ENCODE measurements around the gene GAS2L2. TPM values are rescaled to one million over a fixed set of nuclear protein-coding genes. Genes with fewer than 3 reads are reported as not detected.
A peak's percentile ranks its signal among the peaks of the same experiment; 100 is the strongest.

The GAS2L2 gene
- total and polyA plus RNA-seq, 4 donors = 1.6 to 11.5 (median 3.9) TPM

DNA sequence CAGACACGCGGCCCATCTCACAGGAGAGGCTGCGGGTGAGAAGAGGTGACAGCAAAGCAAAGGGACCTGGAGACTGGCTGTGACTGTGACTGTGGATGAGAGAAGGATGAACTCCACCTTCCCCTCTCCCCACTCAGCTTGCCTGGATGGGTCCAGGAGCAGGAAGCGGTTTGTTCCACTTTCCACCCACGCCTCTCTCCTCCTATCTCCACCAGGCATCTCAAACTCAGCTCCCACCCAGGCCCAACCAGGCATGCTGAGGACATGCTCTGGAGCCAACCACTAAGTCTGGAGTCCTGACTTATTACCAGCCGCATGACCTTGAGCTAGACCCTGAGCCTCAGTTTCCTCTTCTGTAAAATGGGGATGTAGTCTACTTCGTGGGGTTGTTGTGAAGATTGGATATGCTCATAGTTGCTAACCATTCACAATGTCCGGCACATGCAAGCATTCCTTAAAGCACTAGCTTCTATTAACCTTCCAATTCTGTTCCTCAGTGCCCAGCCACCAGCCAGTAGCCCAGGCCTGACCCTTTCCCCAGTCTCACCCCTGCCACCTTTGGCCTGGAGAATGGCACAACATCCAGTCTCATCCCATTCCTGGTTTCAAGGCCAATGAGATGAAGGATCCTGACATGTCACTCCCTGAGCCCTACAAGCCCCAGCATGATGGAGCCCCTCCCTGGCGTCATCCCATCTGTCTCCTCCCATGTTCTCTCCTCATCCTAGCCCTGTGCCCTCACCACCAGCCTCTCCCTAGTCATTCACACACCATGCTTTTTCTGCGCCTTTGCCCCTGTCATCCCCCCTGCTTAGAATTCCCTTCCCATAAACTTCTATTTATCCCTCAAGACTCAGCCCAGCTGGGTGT lies 2.3 kb downstream of the GAS2L2 start:
- TF ChIP-seq, protein P1, sequence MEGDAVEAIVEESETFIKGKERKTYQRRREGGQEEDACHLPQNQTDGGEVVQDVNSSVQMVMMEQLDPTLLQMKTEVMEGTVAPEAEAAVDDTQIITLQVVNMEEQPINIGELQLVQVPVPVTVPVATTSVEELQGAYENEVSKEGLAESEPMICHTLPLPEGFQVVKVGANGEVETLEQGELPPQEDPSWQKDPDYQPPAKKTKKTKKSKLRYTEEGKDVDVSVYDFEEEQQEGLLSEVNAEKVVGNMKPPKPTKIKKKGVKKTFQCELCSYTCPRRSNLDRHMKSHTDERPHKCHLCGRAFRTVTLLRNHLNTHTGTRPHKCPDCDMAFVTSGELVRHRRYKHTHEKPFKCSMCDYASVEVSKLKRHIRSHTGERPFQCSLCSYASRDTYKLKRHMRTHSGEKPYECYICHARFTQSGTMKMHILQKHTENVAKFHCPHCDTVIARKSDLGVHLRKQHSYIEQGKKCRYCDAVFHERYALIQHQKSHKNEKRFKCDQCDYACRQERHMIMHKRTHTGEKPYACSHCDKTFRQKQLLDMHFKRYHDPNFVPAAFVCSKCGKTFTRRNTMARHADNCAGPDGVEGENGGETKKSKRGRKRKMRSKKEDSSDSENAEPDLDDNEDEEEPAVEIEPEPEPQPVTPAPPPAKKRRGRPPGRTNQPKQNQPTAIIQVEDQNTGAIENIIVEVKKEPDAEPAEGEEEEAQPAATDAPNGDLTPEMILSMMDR (IDR thresholded peaks at IDR 0.05; ENCODE audit: control extremely low read depth, extremely low read depth) = no peak
- DNase-seq (no peak), ATAC-seq (ENCODE audit: insufficient read depth, low FRiP score) (no peak)
- Histone ChIP-seq H3K9me3 (ENCODE audit: control insufficient read depth in 4 of 4, insufficient read depth in 3 of 4, low read length in 3 of 4) (no peaks in the 10 kb centered on the region), H3K36me3 (ENCODE audit: control insufficient read depth in 4 of 4, insufficient read depth in 4 of 4, low read length in 4 of 4) (no peaks in the 10 kb centered on the region), H3K27me3 (ENCODE audit: control insufficient read depth in 3 of 3, insufficient read depth in 3 of 3, low read length in 2 of 3) (peaks cover 0 to 21% (median 20%) of the 10 kb centered on the region in 3 donors), H3K27ac (ENCODE audit: low read depth in 1 of 2, low read length in 1 of 2) (no peak overlapping the region), H3K4me3 (no peak overlapping the region), H3K9ac (ENCODE audit: insufficient read depth in 1 of 2, low read length in 2 of 2) (no peak overlapping the region), H3K4me1 (ENCODE audit: control insufficient read depth in 5 of 5, insufficient read depth in 5 of 5, low read length in 5 of 5) (peaks cover 0 to 10% (median 0%) of the 10 kb centered on the region in 5 donors)
- 79 to 85% methylated on average over 10 of the region's 10 CpGs for WGBS, 2 donors

- no peak overlapping the region for H3K27ac ChIP-seq (ENCODE audit: low read depth in 1 of 2, low read length in 1 of 2)
- no peaks in the 10 kb centered on the region for H3K36me3 ChIP-seq (ENCODE audit: control insufficient read depth in 4 of 4, insufficient read depth in 4 of 4, low read length in 4 of 4)
- WGBS, 2 donors = 8 to 11% methylated on average over 24 to 35 of the region's 35 CpGs
- no peak overlapping the region for H3K9ac ChIP-seq (ENCODE audit: insufficient read depth in 1 of 2, low read length in 2 of 2)
- peaks cover 0 to 10% (median 0%) of the 10 kb centered on the region in 5 donors for H3K4me1 ChIP-seq (ENCODE audit: control insufficient read depth in 5 of 5, insufficient read depth in 5 of 5, low read length in 5 of 5)
- peak in 2 of 3 donors; percentile 20 to 23 for DNase-seq
- H3K27me3 ChIP-seq (ENCODE audit: control insufficient read depth in 3 of 3, insufficient read depth in 3 of 3, low read length in 2 of 3) = peaks cover 0 to 21% (median 20%) of the 10 kb centered on the region in 3 donors
- H3K4me3 ChIP-seq = no peak overlapping the region
- TF ChIP-seq, protein P1 (IDR thresholded peaks at IDR 0.05; ENCODE audit: control extremely low read depth, extremely low read depth) = no peak
- no peak for ATAC-seq (ENCODE audit: insufficient read depth, low FRiP score)
- H3K9me3 ChIP-seq (ENCODE audit: control insufficient read depth in 4 of 4, insufficient read depth in 3 of 4, low read length in 3 of 4) = no peaks in the 10 kb centered on the region
Measured at GRCh38 chr17:35749560-35750412, 3.3 kb downstream of the GAS2L2 start.

GRCh38 chr17:35748979-35749378 lies 4.1 kb downstream of the GAS2L2 start:
- Histone ChIP-seq H3K4me1 (ENCODE audit: control insufficient read depth in 5 of 5, insufficient read depth in 5 of 5, low read length in 5 of 5) (peaks cover 0 to 10% (median 0%) of the 10 kb centered on the region in 5 donors), H3K9me3 (ENCODE audit: control insufficient read depth in 4 of 4, insufficient read depth in 3 of 4, low read length in 3 of 4) (no peaks in the 10 kb centered on the region), H3K36me3 (ENCODE audit: control insufficient read depth in 4 of 4, insufficient read depth in 4 of 4, low read length in 4 of 4) (no peaks in the 10 kb centered on the region), H3K9ac (ENCODE audit: insufficient read depth in 1 of 2, low read length in 2 of 2) (no peak overlapping the region), H3K27ac (ENCODE audit: low read depth in 1 of 2, low read length in 1 of 2) (no peak overlapping the region), H3K27me3 (ENCODE audit: control insufficient read depth in 3 of 3, insufficient read depth in 3 of 3, low read length in 2 of 3) (peaks cover 0 to 21% (median 20%) of the 10 kb centered on the region in 3 donors), H3K4me3 (no peak overlapping the region)
- DNase-seq (no peak), ATAC-seq (ENCODE audit: insufficient read depth, low FRiP score) (no peak)
- 77 to 78% methylated on average over 6 of the region's 6 CpGs for WGBS, 2 donors
- TF ChIP-seq, protein P1 (IDR thresholded peaks at IDR 0.05; ENCODE audit: control extremely low read depth, extremely low read depth) = no peak

Data from lung (tissue), 12 donors.